GM15510 (cell line): Measurements from ENCODE around the gene SDC4.

Experiments used
- POLR2A ChIP-seq: IDR thresholded peaks from 3 replicates; pipeline ENCODE4 v1.6.1; 2011; ENCODE audit warnings: borderline replicate concordance; ENCODE audit not compliant: insufficient read length; ENCODE audit errors: extremely low read depth

Gene SDC4

DNA sequence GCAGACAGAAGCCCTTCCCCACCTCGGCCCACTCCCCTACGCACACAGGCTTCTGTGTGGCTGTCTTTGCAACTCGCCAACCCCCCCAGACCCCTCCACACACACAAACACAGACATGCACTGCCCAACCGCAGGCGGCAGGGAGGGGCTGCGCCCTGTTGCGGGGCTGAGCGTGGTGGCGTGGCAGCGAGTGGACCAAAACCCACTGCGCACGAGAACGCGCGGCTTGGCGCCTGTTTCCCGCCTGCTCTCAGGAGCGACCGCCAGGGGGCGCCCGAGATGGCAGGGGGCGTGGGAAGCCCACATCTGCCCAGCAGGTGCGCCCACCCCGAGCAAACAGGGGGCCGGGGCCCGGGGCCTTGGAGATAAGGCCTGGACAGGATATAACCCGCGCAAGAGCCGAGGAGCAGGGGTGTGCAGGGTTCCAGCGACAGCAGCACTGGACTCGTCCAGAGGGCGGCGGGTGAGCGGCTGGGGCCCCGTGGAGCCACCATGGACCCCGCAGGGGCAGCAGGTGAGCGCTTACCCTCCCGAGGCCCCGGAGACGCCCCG lies 41.7 kb downstream of the SDC4 start, which contains the start of gene RBPJL:
Gene RBPJL, plus strand, starts transcription at position 410 of the 552 bp plus-strand sequence. Its CDS starts 83 bp downstream, at position 493.
- TF ChIP-seq POLR2A = no peak

DNA sequence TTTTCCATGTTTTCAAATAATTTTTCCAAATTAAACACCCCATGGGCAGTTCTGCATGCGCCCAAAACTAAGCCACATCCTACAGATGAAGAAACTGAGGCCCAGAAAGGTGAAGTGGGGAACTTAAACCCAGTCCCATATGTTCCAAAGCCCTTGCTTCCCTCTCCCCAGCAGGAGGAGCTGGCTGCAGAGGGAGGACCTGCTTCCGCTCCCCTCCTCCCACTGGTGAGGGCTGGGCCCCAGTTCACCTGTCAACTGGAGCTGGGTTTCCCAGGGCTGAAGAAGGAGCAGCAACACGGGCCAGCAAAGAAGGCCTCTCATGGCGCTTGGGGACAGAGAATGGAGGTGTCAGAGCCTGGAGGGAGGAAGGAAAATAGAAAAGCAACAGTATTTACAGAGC lies 43.0 kb downstream of the SDC4 start:
- no peak for TF ChIP-seq POLR2A

DNA sequence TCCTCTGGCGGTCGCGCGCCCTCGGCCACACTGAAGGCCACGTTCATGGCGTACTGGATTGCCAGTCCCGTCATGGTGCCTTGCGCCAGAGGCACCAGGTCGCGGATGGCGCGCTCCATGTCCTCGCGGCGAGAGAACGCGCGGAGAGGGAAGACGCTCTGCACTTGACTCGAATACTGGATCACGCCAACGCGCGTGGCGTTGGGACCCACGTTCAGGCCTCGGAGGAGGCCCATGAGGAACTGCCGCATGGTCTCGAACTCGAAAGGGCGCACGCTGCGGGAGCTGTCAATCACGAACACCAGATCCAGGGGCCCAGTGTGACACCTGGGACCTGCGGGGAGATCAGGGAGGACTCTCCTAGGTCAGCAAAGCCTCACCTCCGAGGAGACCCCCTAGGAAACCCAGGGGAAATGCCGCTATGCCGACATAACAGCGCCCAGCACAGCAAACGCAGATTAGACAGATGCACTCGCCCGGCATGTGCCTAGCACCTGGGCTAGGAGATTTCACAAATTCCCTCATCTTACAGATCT lies 43.7 kb downstream of the SDC4 start:
- no peak for TF ChIP-seq POLR2A

DNA sequence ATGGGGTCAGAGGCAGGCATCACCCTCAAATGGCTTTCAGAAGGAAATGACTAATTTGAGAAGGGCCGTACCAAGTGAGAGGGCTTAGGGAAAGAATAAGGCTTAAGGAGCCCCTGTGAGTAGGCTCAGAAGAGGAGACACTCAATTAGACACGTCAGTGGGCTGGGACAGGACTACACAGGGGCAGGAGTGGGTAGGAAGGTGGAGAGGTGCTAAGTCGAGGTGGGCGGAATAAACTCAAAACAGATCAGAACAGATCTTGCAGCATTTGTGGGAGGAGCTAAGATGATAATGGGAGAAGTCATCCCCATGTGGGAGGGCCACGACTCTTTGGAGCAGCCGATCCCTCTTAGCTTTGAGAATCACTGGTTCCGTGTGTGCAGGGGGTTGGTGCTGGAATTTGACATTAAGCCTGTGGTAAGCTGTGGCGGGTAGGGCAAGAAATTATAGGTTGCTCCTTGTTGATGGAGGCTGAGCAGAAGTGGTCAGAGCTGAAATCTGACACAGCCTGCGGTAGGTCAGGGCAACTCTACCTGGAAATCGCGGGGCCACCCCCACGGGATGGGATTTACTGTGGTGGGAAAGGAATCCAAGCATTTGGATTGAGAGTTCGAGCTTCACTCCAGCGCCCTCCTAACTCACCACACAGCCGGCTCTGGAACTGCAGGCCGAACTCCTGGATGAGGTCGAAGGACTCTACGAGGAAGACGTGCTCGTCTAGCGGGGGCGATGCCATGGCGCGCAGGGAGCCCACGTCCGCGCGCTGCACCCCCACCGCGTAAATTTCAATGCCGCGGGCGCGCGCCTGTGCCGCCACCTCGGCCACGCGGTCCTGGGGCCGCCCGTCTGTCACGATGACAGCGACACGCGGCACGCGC lies 44.4 kb downstream of the SDC4 start:
- TF ChIP-seq POLR2A = no peak

DNA sequence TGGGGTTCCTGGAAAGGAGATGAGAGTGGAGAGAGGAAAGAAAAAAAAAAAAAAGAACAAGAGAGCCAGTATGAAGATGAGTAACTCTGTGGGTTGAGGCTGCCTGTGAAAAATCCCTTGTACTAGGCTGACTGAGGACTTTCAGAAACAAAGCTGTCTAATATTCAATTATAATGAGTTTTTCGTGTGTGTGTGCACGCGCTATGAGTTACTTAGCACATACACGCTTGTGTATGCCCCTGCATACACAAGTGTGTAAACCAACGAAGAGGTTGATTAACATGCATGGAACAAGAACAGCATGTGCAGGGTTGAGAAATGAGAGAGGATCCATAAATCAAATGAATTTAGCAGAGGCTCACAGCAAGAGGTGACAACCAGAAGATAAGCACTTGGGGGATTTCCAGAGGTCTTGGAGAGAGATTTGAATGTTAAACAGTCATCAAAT lies 46.4 kb downstream of the SDC4 start:
- no peak for TF ChIP-seq POLR2A

DNA sequence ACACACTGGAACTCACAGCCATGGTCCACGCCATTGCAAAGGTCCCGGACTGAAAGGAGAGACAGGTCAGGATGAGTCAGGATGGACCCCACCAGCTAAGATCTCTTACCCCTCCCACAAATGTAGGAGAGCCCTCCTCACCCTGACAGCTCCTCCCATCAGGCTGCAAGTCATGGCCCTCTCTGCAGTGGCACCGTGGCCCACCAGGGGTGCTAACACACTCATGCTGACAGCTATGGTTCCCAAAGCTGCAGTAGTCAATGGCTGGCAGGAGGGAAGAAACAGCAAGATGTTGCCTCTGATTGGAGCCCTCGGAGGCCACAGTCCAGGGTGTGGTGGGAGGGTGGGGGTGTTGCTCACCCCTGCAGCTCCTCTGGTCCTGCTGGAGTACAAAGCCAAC lies 47.3 kb downstream of the SDC4 start:
- TF ChIP-seq POLR2A = no peak

DNA sequence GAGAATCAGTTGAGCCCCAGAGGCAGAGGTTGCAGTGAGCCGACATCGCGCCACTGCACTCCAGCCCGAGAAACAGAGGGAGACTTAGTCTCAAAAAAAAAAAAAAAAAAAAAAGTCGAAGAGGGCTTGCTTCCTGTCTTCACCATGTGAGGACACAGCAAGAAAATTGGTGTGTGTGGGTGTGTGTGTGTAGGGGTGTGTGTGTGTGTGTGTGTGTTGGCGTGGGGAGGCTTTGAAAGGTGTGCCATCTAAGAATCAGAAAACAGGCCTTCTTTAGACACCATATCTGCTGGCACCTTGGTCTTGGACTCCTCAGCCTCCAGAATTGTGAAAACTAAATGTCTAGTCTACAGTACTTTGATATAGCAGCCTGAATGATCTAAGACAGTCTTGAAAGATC lies 48.4 kb downstream of the SDC4 start:
- no peak for TF ChIP-seq POLR2A

DNA sequence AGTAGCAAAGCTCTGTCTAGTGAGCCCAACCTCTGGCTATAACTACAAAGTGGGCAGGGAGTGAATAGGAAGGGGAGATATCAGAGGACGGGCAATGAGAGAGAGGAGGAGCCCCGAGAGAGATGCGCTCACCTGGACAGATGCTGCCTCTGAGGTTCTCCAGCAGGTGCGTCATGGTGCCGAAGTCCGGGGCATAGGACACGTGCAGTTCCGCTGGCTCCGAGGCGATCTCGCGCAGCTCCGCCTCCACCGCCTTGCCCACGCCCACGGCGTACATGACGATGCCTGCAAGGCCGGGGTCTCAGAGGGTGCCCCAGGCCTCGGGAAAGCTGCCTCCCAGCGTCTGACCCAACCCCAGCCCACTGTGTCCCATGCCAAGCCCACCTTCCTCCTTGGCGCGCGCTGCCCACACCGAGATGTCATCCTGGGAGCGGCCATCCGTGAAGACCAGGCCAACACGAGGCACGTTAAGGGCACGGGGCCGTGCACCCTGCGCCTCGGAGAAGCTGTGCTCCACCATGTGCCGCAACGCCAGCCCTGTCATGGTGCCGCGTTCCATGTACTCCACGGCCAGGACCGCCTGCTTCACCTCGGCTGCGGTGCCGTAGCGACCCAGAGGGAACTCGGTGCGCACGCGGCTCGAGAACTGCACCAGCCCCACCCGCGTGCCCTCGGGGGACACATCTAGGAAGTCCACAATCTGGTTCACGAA lies 50.3 kb downstream of the SDC4 start:
- TF ChIP-seq POLR2A = no peak

DNA sequence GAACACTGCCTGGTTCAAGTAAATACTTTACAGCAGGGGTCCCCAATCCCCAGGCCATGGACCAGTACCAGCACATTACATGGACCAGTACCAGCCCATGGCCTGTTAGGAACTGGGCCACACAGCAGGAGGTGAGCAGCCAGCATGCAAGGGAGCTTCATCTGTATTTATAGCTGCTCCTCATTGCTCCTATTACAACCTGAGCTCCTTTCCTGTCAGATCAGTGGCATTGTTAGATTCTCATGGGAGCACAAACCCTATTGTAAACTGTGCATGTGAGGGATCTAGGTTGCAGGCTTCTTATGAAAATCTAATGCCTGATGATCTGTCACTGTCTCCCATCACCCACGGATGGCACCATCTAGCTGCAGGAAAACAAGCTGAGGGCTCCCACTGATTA lies 53.6 kb downstream of the SDC4 start:
- TF ChIP-seq POLR2A = no peak

DNA sequence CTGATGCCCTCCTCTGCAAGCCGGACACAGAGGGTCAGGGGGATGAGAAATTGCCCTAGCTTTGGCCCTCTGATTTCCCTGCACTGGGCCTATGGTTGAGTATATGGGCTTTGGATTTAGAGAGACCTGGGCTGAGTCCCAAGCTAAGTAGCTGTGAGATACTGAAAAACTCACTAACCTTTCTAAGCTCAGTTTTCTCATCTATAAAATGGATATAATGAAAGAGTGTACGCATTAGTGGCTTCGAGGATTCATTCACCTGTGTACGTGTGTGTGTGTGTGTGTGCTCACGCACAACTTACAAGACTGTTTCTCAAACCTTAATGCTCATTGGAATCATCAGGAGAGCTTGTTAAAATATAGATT lies 54.2 kb downstream of the SDC4 start:
- no peak for TF ChIP-seq POLR2A

DNA sequence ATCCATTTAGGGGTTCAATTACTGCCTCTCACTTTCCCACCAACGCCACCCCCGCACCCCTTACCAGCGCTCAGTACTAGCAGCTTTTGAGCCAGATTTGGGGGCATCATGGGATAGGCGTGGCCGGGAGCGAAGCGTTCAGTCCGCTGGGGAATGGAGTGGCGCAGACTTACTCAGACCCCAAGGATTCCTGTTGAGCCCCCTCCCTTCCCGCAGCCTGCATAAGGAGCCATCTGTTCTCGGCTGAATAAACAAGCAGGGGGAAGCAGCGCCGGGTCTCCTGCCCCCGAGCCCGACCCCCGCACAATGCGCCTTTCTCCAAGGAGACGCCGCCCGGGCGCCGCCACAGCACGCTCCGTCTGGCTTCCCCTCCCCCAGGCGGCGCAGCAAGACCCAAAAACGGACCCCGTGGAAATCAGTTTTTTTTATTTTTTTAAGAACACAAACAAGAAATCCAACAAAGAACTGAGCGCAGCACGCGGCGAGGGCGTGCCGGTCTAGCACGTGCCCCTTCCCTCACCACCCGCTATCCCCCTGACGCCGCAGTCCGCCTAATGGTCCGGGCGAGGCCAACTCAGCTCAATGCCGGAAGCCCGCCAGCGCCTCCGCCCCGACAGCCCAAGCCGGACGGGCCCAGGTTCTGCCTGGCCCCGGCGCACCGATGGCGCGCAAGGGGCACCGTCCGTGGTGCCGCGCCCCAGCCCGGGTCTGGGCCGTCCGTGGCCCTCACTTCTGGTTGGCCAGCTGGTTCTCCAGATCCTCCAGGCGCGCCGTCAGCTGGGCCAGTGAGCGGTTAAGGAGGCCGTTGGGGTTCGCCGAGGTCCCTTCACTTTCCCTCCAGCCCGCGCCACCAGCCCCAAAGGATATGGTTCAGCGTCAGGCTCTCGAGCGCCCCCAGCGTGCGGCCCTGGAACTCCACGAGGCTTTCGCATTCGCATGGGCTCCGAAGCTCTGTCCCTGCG lies 54.9 kb downstream of the SDC4 start:
- TF ChIP-seq POLR2A = no peak

DNA sequence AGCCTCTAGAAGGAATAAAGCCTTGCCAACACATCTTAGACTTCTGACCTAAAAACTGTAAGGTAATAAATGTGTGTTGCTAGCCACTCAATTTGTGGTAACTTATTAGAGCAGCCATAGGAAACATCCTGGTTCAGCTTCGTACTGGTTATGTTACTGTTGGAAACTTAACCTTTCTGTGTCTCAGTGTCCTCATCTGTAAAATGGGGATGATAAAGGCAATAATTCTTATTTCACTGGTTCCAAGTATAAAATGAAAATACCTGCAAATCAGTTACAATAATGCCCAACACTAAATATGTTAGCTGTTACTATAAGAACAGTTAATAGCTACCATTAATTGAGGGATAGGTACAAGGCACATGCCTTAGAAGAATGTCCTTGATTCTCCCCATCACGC lies 55.9 kb downstream of the SDC4 start:
- no peak for TF ChIP-seq POLR2A

DNA sequence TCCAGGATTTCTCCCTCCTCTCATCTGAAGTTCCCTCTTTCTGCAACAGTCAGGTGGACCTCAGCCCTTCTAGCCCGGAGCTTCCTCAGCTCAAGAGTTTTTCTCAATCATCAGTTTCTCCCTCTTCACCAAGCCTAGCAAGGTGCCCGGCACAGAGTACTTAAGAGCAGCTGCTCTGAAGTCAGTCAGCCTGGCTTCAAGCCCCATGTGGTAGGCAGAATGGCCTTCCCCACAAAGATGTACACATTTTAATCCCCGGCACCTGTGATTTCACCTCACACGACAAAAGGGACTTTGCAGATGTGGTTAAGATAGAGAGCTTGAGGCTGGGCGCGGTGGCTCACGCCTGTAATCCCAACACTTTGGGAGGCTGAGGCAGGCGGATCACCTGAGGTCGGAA lies 56.7 kb downstream of the SDC4 start:
- TF ChIP-seq POLR2A = no peak

DNA sequence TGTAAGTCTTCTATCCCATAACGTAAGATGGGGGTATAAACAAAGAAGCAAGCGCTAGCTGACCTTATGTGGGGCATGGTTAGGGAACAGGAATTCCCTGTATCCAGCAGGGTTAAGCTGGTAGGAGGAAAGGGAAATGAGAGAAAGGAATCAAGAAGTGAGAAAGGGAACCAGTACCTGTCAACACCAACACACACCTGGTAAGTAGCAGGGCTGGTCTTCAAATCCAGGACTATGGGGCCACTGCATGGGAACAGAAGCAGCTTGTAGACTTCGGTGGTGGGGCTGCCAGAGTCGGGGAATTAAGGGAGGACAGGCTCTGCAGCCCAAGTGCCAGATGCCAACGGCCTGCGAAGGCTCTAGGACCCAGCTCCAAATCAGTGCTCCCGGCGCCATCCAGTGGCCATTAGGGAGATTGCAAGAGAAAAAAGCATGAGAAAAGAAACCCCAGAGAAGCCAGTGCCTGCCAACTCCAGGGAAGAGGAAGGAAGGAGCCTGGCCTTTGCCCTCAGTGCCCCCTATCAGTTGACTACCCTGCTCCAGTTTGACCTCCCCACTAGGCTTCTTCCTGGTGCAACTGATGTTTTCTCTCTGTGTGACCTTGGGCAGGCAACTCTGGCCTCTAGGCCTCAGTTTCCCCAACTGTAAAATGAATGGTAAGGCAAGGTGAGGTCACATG lies 57.4 kb downstream of the SDC4 start:
- no peak for TF ChIP-seq POLR2A

DNA sequence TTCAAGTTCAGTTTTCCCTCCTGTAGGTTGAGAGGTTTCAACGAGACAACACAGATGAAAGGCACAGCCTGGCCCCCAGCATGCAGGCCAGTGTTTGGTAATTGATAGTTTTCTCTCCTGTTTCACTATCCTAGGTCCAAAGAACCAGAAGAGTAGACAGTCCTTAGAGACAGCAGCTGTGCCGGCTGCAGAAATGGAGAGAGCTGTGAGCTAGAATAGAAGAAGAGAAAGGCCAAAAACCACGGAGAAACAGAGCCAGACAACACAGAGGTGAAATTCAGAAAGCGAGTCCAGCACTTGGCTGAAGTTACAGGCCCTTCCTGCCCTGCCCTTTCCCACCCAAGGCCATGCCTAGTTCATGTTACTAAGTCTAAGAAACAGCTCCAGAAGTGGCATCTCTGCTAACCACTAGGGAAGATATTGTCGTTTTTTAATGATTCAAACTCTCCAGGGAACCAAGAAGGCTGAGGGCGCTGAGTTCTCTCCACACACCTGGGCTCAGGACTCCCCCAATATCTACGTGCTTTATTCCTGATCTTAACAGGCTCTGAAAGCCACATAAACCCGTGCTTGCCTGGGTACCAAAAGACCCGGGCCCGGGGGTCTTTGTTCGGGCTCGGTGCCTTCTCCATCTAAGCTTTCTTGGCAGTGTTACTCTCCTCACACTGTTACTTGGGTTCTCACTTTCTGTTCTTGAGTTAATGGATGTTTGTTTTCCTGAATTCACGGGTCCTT lies 58.1 kb downstream of the SDC4 start:
- TF ChIP-seq POLR2A = no peak
